ENCODE results near the gene LSM5. TPM values are rescaled to one million over a fixed set of nuclear protein-coding genes. Genes with fewer than 3 reads are reported as not detected.

LSM5 gene
- total and polyA plus RNA-seq, 9 of the 15 experiments (the other 6 are each of a cell fraction or from before 2014, with no cell fraction given) = 36.3 to 620 (median 186) TPM

GRCh38 chr7:32481176-32481575 lies 9.0 kb downstream of the LSM5 start:
- no peak overlapping the region for H3K4me3 ChIP-seq
- no peaks in the 10 kb centered on the region for H3K9me3 ChIP-seq (replicated peaks; ENCODE audit: control insufficient read depth, insufficient read depth, low read depth, low read length)
- H3K36me3 ChIP-seq (ENCODE audit: control insufficient read depth, insufficient read depth, low read length) = peaks cover 5% of the 10 kb centered on the region; the same call in 1 of the 3 replicates
- no peak overlapping the region for H3K27ac ChIP-seq (ENCODE audit: extremely low read depth, low read depth, low read length)
- H3K4me2 ChIP-seq (ENCODE audit: insufficient read depth, low read length) = no peak overlapping the region
- in situ Hi-C loops (cut with MboI) (no loop called here), intact Hi-C loops (cut with micrococcal nuclease) (no loop called here)
- CTCF ChIA-PET (ENCODE audit: low intra/inter-chr PET ratio) = no interaction called here
- no peak for TF ChIP-seq ZNF583 (CRISPR knock-in tag; IDR thresholded peaks at IDR 0.05)
- TF ChIP-seq POLR3A (IDR thresholded peaks at IDR 0.05; ENCODE audit: borderline replicate concordance, extremely low read depth, insufficient read depth, insufficient read length) = no peak
- no peak for TF ChIP-seq CBFA2T2 (conservative IDR thresholded peaks at IDR 0.05)
- no peak for TF ChIP-seq ZBTB8A (IDR thresholded peaks at IDR 0.05; ENCODE audit: partially characterized antibody)
- no peak for TF ChIP-seq EP400 (IDR thresholded peaks at IDR 0.05)
- BruUV-seq (replicated peaks) = no TSS peak
- no peaks in the 10 kb centered on the region; a peak in 2 of 5 replicates for H3K4me1 ChIP-seq (replicated peaks in 1 of 2; ENCODE audit: control insufficient read depth in 2 of 2, insufficient read depth in 2 of 2, low read length in 2 of 2)
- DNase-seq (ENCODE audit: extremely low read depth in 1 of 4, low spot score in 3 of 4) (no peak), FAIRE-seq (no peak), ATAC-seq (no peak)
- 30% methylated on average over 1 of the region's 1 CpG for WGBS (ENCODE audit: insufficient coverage, low coverage, missing lambda C conversion rate)
- no peak overlapping the region for H2AFZ ChIP-seq (ENCODE audit: low read depth, low read length)
- no peak overlapping the region for H3K9ac ChIP-seq (ENCODE audit: insufficient read depth in 1 of 2, low read depth in 2 of 2, low read length in 2 of 2)
- no peaks in the 10 kb centered on the region for H3K9me1 ChIP-seq (ENCODE audit: control insufficient read depth, insufficient read depth, low read length)
- POLR2A ChIA-PET = interaction anchor here (1.7 kb wide), 1 partner anchor 9 kb away, joined by 5 read pairs; the partner anchor contains the start of gene LSM5
- H3K27me3 ChIP-seq (ENCODE audit: control insufficient read depth in 2 of 2, insufficient read depth in 2 of 2, low read length in 2 of 2) = no peaks in the 10 kb centered on the region
- H4K20me1 ChIP-seq (replicated peaks; ENCODE audit: control insufficient read depth, insufficient read depth, low read length) = 0 out of 2 replicates have a peak, but pooled peaks cover 3% of the 10 kb centered on the region
- no peaks in the 10 kb centered on the region for H3K79me2 ChIP-seq (ENCODE audit: control insufficient read depth, insufficient read depth, low read length)

All from K562 (cell line).